OCI-LY1 (cell line): ENCODE data around the gene DMC1.

Source experiments
- H2AFZ ChIP-seq: fragments of 200-600 bp; sonication (generic), shearing (Covaris generic); 2 replicates; pipeline ENCODE4 v1.6.0; 2014; ENCODE audit warnings: antibody characterized with exemption, mild to moderate bottlenecking, low read length
- H3F3A ChIP-seq: fragments of 200-600 bp; sonication (generic), shearing (Covaris generic); 2 replicates; pipeline ENCODE4 v1.6.0; 2014; ENCODE audit warnings: mild to moderate bottlenecking, antibody characterized with exemption, low read length, moderate library complexity; ENCODE audit not compliant: insufficient read depth
- H3K27ac ChIP-seq: fragments of 200-600 bp; sonication (generic); 2 replicates; pipeline ENCODE4 v1.5.1; 2014; ENCODE audit warnings: low read length, mixed run types, mild to moderate bottlenecking, low read depth; ENCODE audit not compliant: poor library complexity, severe bottlenecking
- H3K27me3 ChIP-seq: fragments of 200-600 bp; sonication (generic); 2 replicates; pipeline ENCODE4 v1.6.0; 2014; ENCODE audit warnings: antibody characterized with exemption, mild to moderate bottlenecking, low read length, moderate library complexity; ENCODE audit not compliant: insufficient read depth
- H3K36me3 ChIP-seq: fragments of 200-600 bp; sonication (generic); 2 replicates; pipeline ENCODE4 v1.6.1; 2014; ENCODE audit warnings: mild to moderate bottlenecking, antibody characterized with exemption, low read length, moderate library complexity, mixed read lengths; ENCODE audit not compliant: insufficient read depth
- H3K4me1 ChIP-seq: fragments of 200-600 bp; sonication (generic); 2 replicates; pipeline ENCODE4 v1.5.1; 2014; ENCODE audit warnings: mild to moderate bottlenecking, low read length, moderate library complexity; ENCODE audit not compliant: insufficient read depth, severe bottlenecking
- H3K4me2 ChIP-seq: fragments of 200-600 bp; sonication (generic), shearing (Covaris generic); 2 replicates; pipeline ENCODE4 v1.6.1; 2014; ENCODE audit warnings: low read length
- H3K4me3 ChIP-seq: fragments of 200-600 bp; sonication (generic); 2 replicates; pipeline ENCODE4 v1.5.1; 2014; ENCODE audit warnings: low read length, low read depth, mild to moderate bottlenecking, mixed read lengths; ENCODE audit not compliant: poor library complexity, severe bottlenecking
- H3K79me2 ChIP-seq: fragments of 200-600 bp; shearing (Covaris generic); 2 replicates; pipeline ENCODE4 v1.6.1; 2016; ENCODE audit warnings: mixed run types, low read length, mixed read lengths; ENCODE audit not compliant: insufficient read depth
- H3K9ac ChIP-seq: fragments of 200-600 bp; sonication (generic), shearing (Covaris generic); 2 replicates; pipeline ENCODE4 v1.6.1; 2014; ENCODE audit warnings: mild to moderate bottlenecking, low read length, mixed read lengths
- H3K9me2 ChIP-seq: fragments of 200-600 bp; sonication (generic), shearing (Covaris generic); 2 replicates; pipeline ENCODE4 v1.6.1; 2014; ENCODE audit warnings: low read depth, mild to moderate bottlenecking, low read length, mixed read lengths
- H3K9me3 ChIP-seq: fragments of 200-600 bp; shearing (Covaris generic); 2 replicates; pipeline ENCODE4 v1.6.1; 2014; ENCODE audit warnings: low read length, mixed read lengths
- H4K20me1 ChIP-seq: fragments of 200-600 bp; sonication (generic), shearing (Covaris generic); 2 replicates; pipeline ENCODE4 v1.6.0; 2016; ENCODE audit warnings: mild to moderate bottlenecking, low read length; ENCODE audit not compliant: insufficient read depth
- CTCF ChIP-seq: fragments of 200-600 bp; sonication (generic), shearing (Covaris generic); IDR thresholded peaks from 2 replicates; pipeline ENCODE4 v1.5.1; 2017; ENCODE audit warnings: mild to moderate bottlenecking, antibody characterized with exemption, low read length, moderate library complexity, mixed read lengths
- EZH2 ChIP-seq: fragments of 200-600 bp; sonication (generic), shearing (Covaris generic); IDR thresholded peaks from 2 replicates; pipeline ENCODE4 v1.8.0; 2017; ENCODE audit warnings: borderline replicate concordance, mixed run types, mild to moderate bottlenecking, antibody characterized with exemption, low read length, moderate library complexity, mixed read lengths

Gene DMC1

GRCh38 chr22:38614332-38615063 is 44.5 kb upstream of the DMC1 start:
- H3K36me3 ChIP-seq = peaks cover 8% of the 10 kb centered on the region; the same call in 1 of the 2 replicates
- H2AFZ ChIP-seq = no peak overlapping the region
- no peak overlapping the region for H3K4me3 ChIP-seq
- no peak overlapping the region for H3K9ac ChIP-seq
- no peak overlapping the region for H3K4me2 ChIP-seq
- H3K79me2 ChIP-seq = no peaks in the 10 kb centered on the region
- no peaks in the 10 kb centered on the region for H3K9me2 ChIP-seq
- no peak for TF ChIP-seq EZH2
- no peak for TF ChIP-seq CTCF
- H3K4me1 ChIP-seq = no peaks in the 10 kb centered on the region
- H3F3A ChIP-seq = no peaks in the 10 kb centered on the region
- H4K20me1 ChIP-seq = no peaks in the 10 kb centered on the region
- no peak overlapping the region for H3K27ac ChIP-seq
- H3K27me3 ChIP-seq = no peaks in the 10 kb centered on the region
- peaks cover 4% of the 10 kb centered on the region; the same call in 1 of the 2 replicates for H3K9me3 ChIP-seq

GRCh38 chr22:38613588-38613987 is 43.6 kb upstream of the DMC1 start:
- TF ChIP-seq EZH2 (no peak), CTCF (no peak)
- Histone ChIP-seq H3K9ac (no peak overlapping the region), H3K4me2 (no peak overlapping the region), H3F3A (no peaks in the 10 kb centered on the region), H3K27ac (no peak overlapping the region), H3K36me3 (peaks cover 8% of the 10 kb centered on the region; the same call in 1 of the 2 replicates), H3K9me3 (peaks cover 4% of the 10 kb centered on the region; the same call in 1 of the 2 replicates), H3K79me2 (no peaks in the 10 kb centered on the region), H3K4me1 (no peaks in the 10 kb centered on the region), H4K20me1 (no peaks in the 10 kb centered on the region), H3K4me3 (no peak overlapping the region), H2AFZ (no peak overlapping the region), H3K27me3 (no peaks in the 10 kb centered on the region), H3K9me2 (no peaks in the 10 kb centered on the region)

GRCh38 chr22:38612217-38613006 is 42.4 kb upstream of the DMC1 start:
- Histone ChIP-seq H3F3A (no peaks in the 10 kb centered on the region), H3K36me3 (no peaks in the 10 kb centered on the region), H3K27ac (no peak overlapping the region), H3K4me2 (no peak overlapping the region), H3K4me1 (no peaks in the 10 kb centered on the region), H3K4me3 (no peak overlapping the region), H3K79me2 (no peaks in the 10 kb centered on the region), H3K9ac (no peak overlapping the region), H2AFZ (no peak overlapping the region), H3K9me2 (no peaks in the 10 kb centered on the region), H4K20me1 (no peaks in the 10 kb centered on the region), H3K27me3 (no peaks in the 10 kb centered on the region), H3K9me3 (no peaks in the 10 kb centered on the region)
- no peak for TF ChIP-seq EZH2
- TF ChIP-seq CTCF = no peak
